Measurements from ENCODE around the gene RBM18.
A peak's percentile ranks its signal among the peaks of the same experiment; 100 is the strongest.

Gene RBM18

GRCh38 chr9:122193651-122194050 lies 71.0 kb downstream of the RBM18 start:
- in situ Hi-C loops (cut with HindIII; ENCODE audit: low sequenced_read_pairs) = no loop called here
- no peak for TF ChIP-seq CTCF (IDR thresholded peaks at IDR 0.05; ENCODE audit: low read depth, low read length)
- no peak overlapping the region for H3K4me3 ChIP-seq (ENCODE audit: low read depth, low read length)
- no peak for DNase-seq (ENCODE audit: low read depth, low spot score)

- H3K4me3 ChIP-seq (ENCODE audit: low read depth, low read length) = no peak overlapping the region
- TF ChIP-seq CTCF (IDR thresholded peaks at IDR 0.05; ENCODE audit: low read depth, low read length) = no peak
- in situ Hi-C loops (cut with HindIII; ENCODE audit: low sequenced_read_pairs) = no loop called here
- peak; percentile 14 for DNase-seq (ENCODE audit: low read depth, low spot score)
These were observed 71.6 kb downstream of the RBM18 start for GRCh38 chr9:122192914-122193525.

- no peak for TF ChIP-seq CTCF (IDR thresholded peaks at IDR 0.05; ENCODE audit: low read depth, low read length)
- in situ Hi-C loops (cut with HindIII; ENCODE audit: low sequenced_read_pairs) = no loop called here
- no peak for DNase-seq (ENCODE audit: low read depth, low spot score)
- H3K4me3 ChIP-seq (ENCODE audit: low read depth, low read length) = no peak overlapping the region
These were observed 72.3 kb downstream of the RBM18 start for GRCh38 chr9:122192261-122192875.

GRCh38 chr9:122191584-122191983 lies 73.1 kb downstream of the RBM18 start:
- no peak for DNase-seq (ENCODE audit: low read depth, low spot score)
- H3K4me3 ChIP-seq (ENCODE audit: low read depth, low read length) = no peak overlapping the region
- no peak for TF ChIP-seq CTCF (IDR thresholded peaks at IDR 0.05; ENCODE audit: low read depth, low read length)
- in situ Hi-C loops (cut with HindIII; ENCODE audit: low sequenced_read_pairs) = no loop called here

GRCh38 chr9:122190597-122191381 lies 73.9 kb downstream of the RBM18 start:
- in situ Hi-C loops (cut with HindIII; ENCODE audit: low sequenced_read_pairs) = no loop called here
- no peak overlapping the region for H3K4me3 ChIP-seq (ENCODE audit: low read depth, low read length)
- DNase-seq (ENCODE audit: low read depth, low spot score) = no peak
- TF ChIP-seq CTCF (IDR thresholded peaks at IDR 0.05; ENCODE audit: low read depth, low read length) = no peak

GRCh38 chr9:122188369-122188768 lies 76.3 kb downstream of the RBM18 start:
- DNase-seq (ENCODE audit: low read depth, low spot score) = no peak
- TF ChIP-seq CTCF (IDR thresholded peaks at IDR 0.05; ENCODE audit: low read depth, low read length) = no peak
- no peak overlapping the region for H3K4me3 ChIP-seq (ENCODE audit: low read depth, low read length)
- in situ Hi-C loops (cut with HindIII; ENCODE audit: low sequenced_read_pairs) = no loop called here
